HG03378 (cell line): ENCODE results near the gene PPIL1.

Source experiments
- ATAC-seq: cut with Tn5 transposase; IDR thresholded peaks from one replicate; pipeline ENCODE4 v1.9.1; 2021; ENCODE audit warnings: mild to moderate bottlenecking, moderate library complexity; ENCODE audit not compliant: unreplicated experiment

Gene PPIL1

GRCh38 chr6:36836111-36837021, 38.2 kb downstream of the PPIL1 start:
- no peak for ATAC-seq

- ATAC-seq, result no peak
These were observed 39.8 kb downstream of the PPIL1 start for GRCh38 chr6:36834576-36835341.

GRCh38 chr6:36833182-36833789, 41.3 kb downstream of the PPIL1 start:
- ATAC-seq, result no peak

GRCh38 chr6:36832313-36832712, 42.3 kb downstream of the PPIL1 start:
- ATAC-seq, result no peak

GRCh38 chr6:36830577-36830976, 44.0 kb downstream of the PPIL1 start:
- no peak for ATAC-seq

GRCh38 chr6:36829919-36830544, 44.6 kb downstream of the PPIL1 start:
- ATAC-seq, result no peak

- ATAC-seq, result no peak
These were observed 47.1 kb downstream of the PPIL1 start for GRCh38 chr6:36827261-36828079.

- no peak for ATAC-seq
These were observed 47.9 kb downstream of the PPIL1 start for GRCh38 chr6:36826520-36827227.

GRCh38 chr6:36825994-36826393, 48.6 kb downstream of the PPIL1 start:
- ATAC-seq, result no peak

- no peak for ATAC-seq
These were observed 49.2 kb downstream of the PPIL1 start for GRCh38 chr6:36825452-36825851.

- no peak for ATAC-seq
These were observed 50.4 kb downstream of the PPIL1 start for GRCh38 chr6:36824253-36824652.

GRCh38 chr6:36823421-36824096, 51.0 kb downstream of the PPIL1 start:
- ATAC-seq, result no peak

- no peak for ATAC-seq
These were observed 51.9 kb downstream of the PPIL1 start for GRCh38 chr6:36822506-36823269.

- ATAC-seq, result no peak
These were observed 52.8 kb downstream of the PPIL1 start for GRCh38 chr6:36821581-36822335.

- no peak for ATAC-seq
These were observed 53.7 kb downstream of the PPIL1 start for GRCh38 chr6:36820700-36821580.

GRCh38 chr6:36818756-36819155, 55.8 kb downstream of the PPIL1 start:
- ATAC-seq, result no peak

- no peak for ATAC-seq
These were observed 56.8 kb downstream of the PPIL1 start for GRCh38 chr6:36817847-36818246.
